H1 (cell line): Measurements from ENCODE around the gene GALNT1. TPM values are rescaled to one million over a fixed set of nuclear protein-coding genes. Genes with fewer than 3 reads are reported as not detected.

Source experiments
- E2F6 ChIP-seq: IDR thresholded peaks from 2 replicates; pipeline ENCODE4 v1.6.1; 2012; ENCODE audit warnings: inconsistent platforms
- HDAC2 ChIP-seq, 2 experiments: fragments of 300-600 bp in 1 of 2; sonication (generic) in 1 of 2; IDR thresholded peaks; 2 replicates each; pipeline ENCODE4 v1.6.1; 2011 to 2012; ENCODE audit warnings: low read depth in 2 of 2, low read length in 2 of 2, mild to moderate bottlenecking in 2 of 2, moderate library complexity in 2 of 2, borderline replicate concordance in 1 of 2, inconsistent platforms in 1 of 2
- SIRT6 ChIP-seq: IDR thresholded peaks from one replicate; pipeline ENCODE4 v1.7.1; 2012; ENCODE audit warnings: low read length, inconsistent platforms
- polyA plus RNA-seq, 7 experiments: library from polyadenylated mRNA; depleted of rRNA in 3 of 7; stranded (reverse) in 5 of 7; unstranded in 2 of 7; fragments of >200 nt in 5 of 7; fragments of 200-250 nt in 2 of 7; gene quantifications; 1 replicate in 5 of 7; 2 replicates in 1 of 7; 4 replicates in 1 of 7; pipeline versions ENCODE4 v1.2.1 to v1.2.3, GENCODE V29; 2011 to 2013; ENCODE audit warnings: missing spikeins in 2 of 7, mixed read lengths in 2 of 7
- total RNA-seq: library from RNA; stranded (reverse); fragmentation: NEBNext Ultra II Directional; extraction: Animal tissue kit (Norgen Biotek cat#: 25700); gene quantifications from 2 replicates; pipeline ENCODE4 v1.2.1, GENCODE V29; 2021

GALNT1 gene
- total and polyA plus RNA-seq, 2 of the 8 experiments (the other 6 are each of a cell fraction or from before 2014, with no cell fraction given), result 22.4 to 101 TPM

DNA sequence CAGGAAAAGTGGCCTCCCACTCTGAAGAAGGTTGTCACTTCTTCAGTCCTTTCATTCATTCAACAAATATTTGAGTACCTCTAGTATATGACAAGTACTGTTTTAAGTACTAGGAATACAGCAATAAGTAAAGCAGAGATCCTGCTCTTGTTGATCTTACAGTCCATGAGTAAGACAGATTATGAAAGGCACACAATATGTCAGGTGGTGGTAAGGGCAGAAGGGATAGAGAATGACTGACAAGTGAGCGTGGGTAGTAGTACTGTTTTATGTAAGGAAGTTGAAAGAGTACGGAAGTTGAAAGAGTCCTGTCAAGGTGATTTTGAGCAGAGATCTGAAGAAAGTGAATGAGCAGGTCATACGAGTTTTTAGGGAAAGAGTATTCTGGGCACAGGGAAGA, 111.3 kb downstream of the GALNT1 start (continued):
- TF ChIP-seq HDAC2 (IDR thresholded peaks at IDR 0.05; ENCODE audit: borderline replicate concordance in 1 of 2, low read depth in 2 of 2, low read length in 2 of 2) (no peak), SIRT6 (no peak), E2F6 (no peak)
